K562 (cell line): ENCODE results near the gene LAG3. TPM values are rescaled to one million over a fixed set of nuclear protein-coding genes. Genes with fewer than 3 reads are reported as not detected.
A peak's percentile ranks its signal among the peaks of the same experiment; 100 is the strongest.

Source experiments
- ASH1L ChIP-seq: fragments of 450-650 bp; IDR thresholded peaks from 2 replicates; pipeline ENCODE4 v1.6.1; 2018; ENCODE audit warnings: borderline replicate concordance, mild to moderate bottlenecking, low read depth; ENCODE audit not compliant: partially characterized antibody
- ATF3 ChIP-seq, 2 experiments: fragments of 450-650 bp in 1 of 2; sonication (generic) in 1 of 2; formaldehyde crosslinking in 1 of 2; IDR thresholded peaks in 1 of 2; conservative IDR thresholded peaks in 1 of 2; 2 replicates each; pipeline versions ENCODE4 v1.6.1 to v1.8.1; 2016 to 2023; ENCODE audit warnings: mild to moderate bottlenecking in 2 of 2, moderate library complexity in 2 of 2, inconsistent platforms in 1 of 2, missing genetic modification reagents in 1 of 2
- C11orf30 ChIP-seq: fragments of 450-650 bp; IDR thresholded peaks from 2 replicates; pipeline ENCODE4 v1.6.1; 2016; ENCODE audit warnings: low read depth, mild to moderate bottlenecking
- CCAR2 ChIP-seq: fragments of 200-400 bp; formaldehyde crosslinking; IDR thresholded peaks from 2 replicates; pipeline ENCODE4 v1.6.1; 2017; ENCODE audit warnings: mild to moderate bottlenecking, low read depth, low read length
- EGR1 ChIP-seq: fragments of 450-650 bp; conservative IDR thresholded peaks from 2 replicates; pipeline ENCODE4 v1.6.1; 2017; ENCODE audit warnings: mild to moderate bottlenecking
- EP400 ChIP-seq: fragments of 450-650 bp; IDR thresholded peaks from 2 replicates; pipeline ENCODE4 v1.6.1; 2017; ENCODE audit warnings: antibody characterized with exemption, mild to moderate bottlenecking, moderate library complexity
- HBP1 ChIP-seq: fragments of 450-650 bp; formaldehyde crosslinking; IDR thresholded peaks from 2 replicates; pipeline ENCODE4 v1.4.0; 2022; ENCODE audit warnings: missing genetic modification characterization
- HIVEP1 ChIP-seq: fragments of 250-450 bp; sonication (Bioruptor Pico); IDR thresholded peaks from 2 replicates; pipeline ENCODE4 v1.4.0; 2020; ENCODE audit warnings: mild to moderate bottlenecking
- HMGN3 ChIP-seq: IDR thresholded peaks from 2 replicates; pipeline ENCODE4 v1.6.1; 2011; ENCODE audit warnings: borderline replicate concordance, low read depth, mild to moderate bottlenecking, mixed read lengths, low read length; ENCODE audit not compliant: insufficient read length; ENCODE audit errors: extremely low read depth
- MAFK ChIP-seq: IDR thresholded peaks from 2 replicates; pipeline ENCODE4 v1.6.1; 2011; ENCODE audit warnings: low read length, improper control_type of control experiment
- MBD2 ChIP-seq: sonication (generic); IDR thresholded peaks from 2 replicates; pipeline ENCODE4 v1.6.1; 2016; ENCODE audit warnings: low read depth, borderline replicate concordance
- NEUROD1 ChIP-seq: fragments of 150-350 bp; IDR thresholded peaks from 2 replicates; pipeline ENCODE4 v1.6.1; 2014; ENCODE audit warnings: borderline replicate concordance, low read length, low read depth; ENCODE audit not compliant: partially characterized antibody
- NR1H2 ChIP-seq: sonication (generic); formaldehyde crosslinking; IDR thresholded peaks from 2 replicates; pipeline ENCODE4 v1.4.0; 2020; ENCODE audit warnings: mild to moderate bottlenecking, missing genetic modification reagents
- NRF1 ChIP-seq, 2 experiments: fragments of 450-650 bp; IDR thresholded peaks in 1 of 2; conservative IDR thresholded peaks in 1 of 2; 2 replicates each; pipeline ENCODE4 v1.6.1; 2014; ENCODE audit warnings: mild to moderate bottlenecking in 2 of 2
- OTX1 ChIP-seq: fragments of 450-650 bp; formaldehyde crosslinking; IDR thresholded peaks from 2 replicates; pipeline ENCODE4 v1.4.0; 2022; ENCODE audit warnings: mild to moderate bottlenecking
- PTRF ChIP-seq: fragments of 450-650 bp; IDR thresholded peaks from 2 replicates; pipeline ENCODE4 v1.6.1; 2016; ENCODE audit warnings: mild to moderate bottlenecking, missing genetic modification characterization, missing compliant biosample characterization
- RBM34 ChIP-seq: fragments of 200-400 bp; formaldehyde crosslinking; IDR thresholded peaks from 2 replicates; pipeline ENCODE4 v1.6.1; 2018; ENCODE audit warnings: low read length, borderline replicate concordance; ENCODE audit not compliant: insufficient read depth
- SMARCE1 ChIP-seq: fragments of 450-650 bp; IDR thresholded peaks from 2 replicates; pipeline ENCODE4 v1.7.1; 2016; ENCODE audit warnings: mild to moderate bottlenecking
- SMC3 ChIP-seq: conservative IDR thresholded peaks from 2 replicates; pipeline ENCODE4 v1.6.1; 2011; ENCODE audit warnings: low read depth, low read length, improper control_type of control experiment; ENCODE audit not compliant: insufficient read depth
- SP1 ChIP-seq: sonication (generic); formaldehyde crosslinking; IDR thresholded peaks from 2 replicates; pipeline ENCODE4 v1.8.1; 2022; ENCODE audit warnings: mild to moderate bottlenecking, missing genetic modification reagents
- SUPT5H ChIP-seq: fragments of 450-650 bp; IDR thresholded peaks from 2 replicates; pipeline ENCODE4 v1.6.1; 2016
- TEAD1 ChIP-seq, 2 experiments: fragments of 450-650 bp in 1 of 2; sonication (generic) in 1 of 2; formaldehyde crosslinking; IDR thresholded peaks; 2 replicates each; pipeline versions ENCODE4 v1.4.0 to v1.8.0; 2020 to 2022; ENCODE audit warnings: mild to moderate bottlenecking in 2 of 2, missing genetic modification reagents in 1 of 2
- TFAP4 ChIP-seq: sonication (generic); formaldehyde crosslinking; IDR thresholded peaks from 2 replicates; pipeline ENCODE4 v1.8.0; 2022; ENCODE audit warnings: missing genetic modification reagents, mild to moderate bottlenecking, moderate library complexity, borderline replicate concordance
- ZNF445 ChIP-seq: fragments of 250-450 bp; sonication (Bioruptor Pico); IDR thresholded peaks from 2 replicates; pipeline ENCODE4 v1.4.0; 2020; ENCODE audit warnings: low read depth, mild to moderate bottlenecking, moderate library complexity
- polyA plus RNA-seq, 8 experiments: library from polyadenylated mRNA; depleted of rRNA in 4 of 8; stranded (reverse) in 5 of 8; unstranded in 3 of 8; fragments of >200 nt; fragmentation: Nextera tagmentation in 2 of 8; fragmentation: Illumina TruSeq in 1 of 8; extraction: Ambion mirVana in 2 of 8; extraction: Trizol in 1 of 8; gene quantifications; 2 replicates each; pipeline versions ENCODE4 v1.2.1 to v1.2.3, GENCODE V29; 2011 to 2014; ENCODE audit warnings: inconsistent platforms in 1 of 8, missing spikeins in 1 of 8
- total RNA-seq, 7 experiments: library from RNA; depleted of rRNA in 6 of 7; stranded (reverse); fragments of >200 nt in 6 of 7; fragmentation: Illumina TruSeq in 2 of 7; extraction: Trizol in 2 of 7; gene quantifications; 2 replicates each; pipeline versions ENCODE4 v1.2.1 to v1.2.3, GENCODE V29; 2011 to 2021; ENCODE audit warnings: low replicate concordance in 1 of 7

LAG3 gene
- total and polyA plus RNA-seq, 9 of the 15 experiments (the other 6 are each of a cell fraction or from before 2014, with no cell fraction given): 0.07 to 0.66 (median 0.09) TPM; not detected in 1

DNA sequence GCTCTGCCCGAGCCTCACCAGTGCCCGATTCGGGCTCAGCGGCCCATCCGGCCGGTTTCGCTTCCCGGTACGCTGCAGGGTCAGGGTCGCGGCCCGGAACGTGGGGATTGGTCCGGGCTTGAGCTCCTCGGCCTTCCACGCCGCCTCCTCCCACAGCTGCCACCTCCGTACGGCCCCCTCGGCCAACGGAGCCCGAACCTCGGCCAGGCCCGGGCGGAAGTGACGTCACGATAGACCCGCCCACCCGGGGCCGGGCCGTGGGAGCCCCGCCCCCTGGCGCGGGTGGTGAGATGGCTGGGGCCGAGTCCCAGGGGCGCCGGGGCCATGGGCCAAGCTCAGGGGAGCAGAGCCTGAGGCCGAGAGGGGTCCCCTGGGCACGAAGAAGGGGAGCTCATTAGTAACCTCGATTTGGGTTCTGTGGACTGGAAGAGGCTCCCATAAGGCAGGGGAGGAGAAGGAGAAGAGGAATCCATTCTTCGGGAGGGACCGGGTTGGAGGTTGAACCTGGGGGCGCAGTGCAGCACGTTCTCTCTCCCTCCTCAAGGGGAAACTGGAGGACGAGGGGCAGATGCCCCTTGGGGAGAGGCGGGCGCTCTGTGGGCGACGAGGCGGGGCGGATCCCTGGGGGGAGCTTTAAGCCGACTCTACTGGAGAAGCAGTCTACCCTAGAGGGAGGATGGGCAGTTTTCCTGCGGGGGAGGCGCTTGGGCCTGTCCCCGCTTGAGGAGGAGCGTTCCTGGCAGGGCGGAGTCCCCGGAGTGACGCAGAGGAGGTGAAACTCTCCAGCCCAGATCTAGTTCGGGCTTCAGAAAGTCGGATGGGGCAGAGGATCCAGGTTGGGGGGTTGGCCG lies 19.2 kb upstream of the LAG3 start, which contains the start of gene MLF2 (continued):
- TF ChIP-seq EP400 (peak; percentile 81), PTRF (tag) (no peak), MBD2 (0 out of 2 replicates have a peak, but pooled peaks have one; percentile 37), NR1H2 (no peak), SMARCE1 (peak; percentile 46; the same call in 1 of the 2 replicates), TEAD1 (CRISPR knock-in tag; IDR thresholded peaks at IDR 0.05) (no peak), NRF1 (conservative IDR thresholded peaks at IDR 0.05 in 1 of 2, IDR thresholded peaks at IDR 0.05 in 1 of 2) (peak; percentile 64 to 70), SP1 (CRISPR knock-in tag) (peak; percentile 74), ATF3 (IDR thresholded peaks at IDR 0.05) (peak; percentile 93), ATF3 (CRISPR knock-in tag; conservative IDR thresholded peaks at IDR 0.05) (no peak), SMC3 (no peak), MAFK (no peak), EGR1 (peak; percentile 84), OTX1 (CRISPR knock-in tag) (0 out of 2 replicates have a peak, but pooled peaks have one; percentile 13), ZNF445 (no peak), TFAP4 (CRISPR knock-in tag) (peak; percentile 58; the same call in 1 of the 2 replicates), RBM34 (no peak), HBP1 (no peak), SUPT5H (peak; percentile 90), C11orf30 (no peak), HIVEP1 (CRISPR knock-in tag) (0 out of 2 replicates have a peak, but pooled peaks have one; percentile 29), ASH1L (no peak), CCAR2 (no peak), HMGN3 (peak; percentile 45), NEUROD1 (peak; percentile 30)
